Esophagus (tissue), 2 donors: ENCODE measurements around the gene CCNK. TPM values are rescaled to one million over a fixed set of nuclear protein-coding genes. Genes with fewer than 3 reads are reported as not detected.
A peak's percentile ranks its signal among the peaks of the same experiment; 100 is the strongest.

ENCODE experiments used
- H3K27ac ChIP-seq, 2 donors: one replicate each; pipeline ENCODE4 v1.5.1; 2013; ENCODE audit warnings: low read depth in 2 of 2, mild to moderate bottlenecking in 2 of 2, inconsistent platforms in 1 of 2, low read length in 1 of 2, moderate library complexity in 1 of 2
- H3K27me3 ChIP-seq, 2 donors: one replicate each; pipeline ENCODE4 v1.6.1; 2013; ENCODE audit warnings: low read length in 2 of 2, control low read depth in 1 of 2, mild to moderate bottlenecking in 1 of 2; ENCODE audit not compliant: insufficient read depth in 2 of 2, control insufficient read depth in 1 of 2
- H3K36me3 ChIP-seq, 2 donors: one replicate each; pipeline ENCODE4 v1.6.1; 2013; ENCODE audit warnings: low read length in 1 of 2; ENCODE audit not compliant: control insufficient read depth in 2 of 2, insufficient read depth in 2 of 2
- H3K4me1 ChIP-seq, 2 donors: one replicate each; pipeline ENCODE4 v1.6.1; 2013; ENCODE audit warnings: low read length in 1 of 2; ENCODE audit not compliant: control insufficient read depth in 2 of 2, insufficient read depth in 2 of 2
- H3K4me3 ChIP-seq, 2 donors: one replicate each; pipeline ENCODE4 v1.5.1; 2013; ENCODE audit warnings: low read length in 2 of 2, mild to moderate bottlenecking in 2 of 2, low read depth in 1 of 2, moderate library complexity in 1 of 2
- H3K9me3 ChIP-seq, 2 donors: one replicate each; pipeline ENCODE4 v1.6.1; 2013; ENCODE audit warnings: mild to moderate bottlenecking in 2 of 2, low read depth in 1 of 2, low read length in 1 of 2, moderate library complexity in 1 of 2; ENCODE audit not compliant: control insufficient read depth in 2 of 2, insufficient read depth in 1 of 2
- WGBS, 2 donors: extraction: QIAGEN DNeasy Blood & Tissue Kit; methylation state at CpG; one replicate each; pipeline ENCODE4 v1.1.7; 2013; 5-methylcytosine and 5-hydroxymethylcytosine counted together
- polyA plus RNA-seq, 2 donors: library from polyadenylated mRNA; stranded (reverse); fragments of 200-250 nt; gene quantifications; one replicate each; pipeline ENCODE4 v1.2.3, GENCODE V29; 2013
- donor health status: healthy with polysubstance abuse.
- donor health status: Bipolar disorder and iron deficiency.

Gene CCNK
- polyA plus RNA-seq, 2 donors, result 12.4 to 15.4 TPM

GRCh38 chr14:99445931-99446330, 35.3 kb upstream of the CCNK start:
- Histone ChIP-seq H3K4me1 (no peaks in the 10 kb centered on the region), H3K27me3 (no peaks in the 10 kb centered on the region), H3K9me3 (no peaks in the 10 kb centered on the region), H3K27ac (no peak overlapping the region), H3K36me3 (peaks cover 3 to 20% of the 10 kb centered on the region in 2 donors), H3K4me3 (no peak overlapping the region)
- 90 to 92% methylated on average over 7 of the region's 7 CpGs for WGBS, 2 donors

GRCh38 chr14:99447739-99448138, 33.5 kb upstream of the CCNK start:
- Histone ChIP-seq H3K4me1 (no peaks in the 10 kb centered on the region), H3K36me3 (peaks cover 3 to 13% of the 10 kb centered on the region in 2 donors), H3K27ac (peak overlapping the region; percentile 46 to 62), H3K9me3 (no peaks in the 10 kb centered on the region), H3K4me3 (no peak overlapping the region), H3K27me3 (no peaks in the 10 kb centered on the region)
- 45 to 54% methylated on average over 4 of the region's 4 CpGs for WGBS, 2 donors

- Histone ChIP-seq H3K4me3 (no peak overlapping the region), H3K27me3 (no peaks in the 10 kb centered on the region), H3K27ac (no peak overlapping the region), H3K36me3 (peaks cover 2 to 11% of the 10 kb centered on the region in 2 donors), H3K4me1 (peaks cover 0 to 4% of the 10 kb centered on the region in 2 donors), H3K9me3 (no peaks in the 10 kb centered on the region)
- WGBS, 2 donors, result 92 to 95% methylated on average over 3 of the region's 3 CpGs
Observed at GRCh38 chr14:99450266-99450665, 30.9 kb upstream of the CCNK start.

GRCh38 chr14:99451234-99451633, 30.0 kb upstream of the CCNK start:
- H3K36me3 ChIP-seq, result peaks cover 5 to 11% of the 10 kb centered on the region in 2 donors
- no peak overlapping the region for H3K27ac ChIP-seq
- H3K4me1 ChIP-seq, result peaks cover 0 to 4% of the 10 kb centered on the region in 2 donors
- WGBS, 2 donors, result 93 to 97% methylated on average over 5 of the region's 5 CpGs
- no peak overlapping the region for H3K4me3 ChIP-seq
- no peaks in the 10 kb centered on the region for H3K9me3 ChIP-seq
- no peaks in the 10 kb centered on the region for H3K27me3 ChIP-seq

- Histone ChIP-seq H3K36me3 (peaks cover 5 to 9% of the 10 kb centered on the region in 2 donors), H3K9me3 (no peaks in the 10 kb centered on the region), H3K4me1 (peaks cover 0 to 4% of the 10 kb centered on the region in 2 donors), H3K27me3 (no peaks in the 10 kb centered on the region), H3K4me3 (no peak overlapping the region), H3K27ac (no peak overlapping the region)
- WGBS, 2 donors, result 75% methylated on average over 4 of the region's 4 CpGs
Observed at GRCh38 chr14:99452968-99453367, 28.2 kb upstream of the CCNK start.

DNA sequence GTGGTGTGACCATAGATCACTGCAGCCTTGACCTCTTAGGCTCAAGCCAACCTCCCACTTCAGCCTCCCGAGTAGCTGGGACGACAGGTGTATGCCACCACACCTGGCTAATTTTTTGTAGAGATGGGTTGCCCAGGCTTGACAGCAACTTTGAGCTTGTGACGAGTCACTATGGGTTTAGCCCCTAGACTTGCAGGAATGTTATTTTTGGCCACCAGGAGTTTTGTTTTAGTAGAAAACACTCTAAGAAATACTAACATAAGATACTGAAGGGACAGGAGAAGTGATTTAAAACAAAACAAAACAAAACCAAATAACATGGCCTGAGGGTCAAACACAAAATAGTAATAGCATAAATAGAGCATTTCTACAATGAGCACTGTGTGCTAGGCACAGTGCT, 27.0 kb upstream of the CCNK start:
- no peaks in the 10 kb centered on the region for H3K27me3 ChIP-seq
- H3K27ac ChIP-seq, result no peak overlapping the region
- H3K4me1 ChIP-seq, result peaks cover 0 to 4% of the 10 kb centered on the region in 2 donors
- no peak overlapping the region for H3K4me3 ChIP-seq
- WGBS, 2 donors, result 67 to 94% methylated on average over 3 of the region's 3 CpGs
- no peaks in the 10 kb centered on the region for H3K9me3 ChIP-seq
- H3K36me3 ChIP-seq, result peaks cover 5 to 6% of the 10 kb centered on the region in 2 donors

DNA sequence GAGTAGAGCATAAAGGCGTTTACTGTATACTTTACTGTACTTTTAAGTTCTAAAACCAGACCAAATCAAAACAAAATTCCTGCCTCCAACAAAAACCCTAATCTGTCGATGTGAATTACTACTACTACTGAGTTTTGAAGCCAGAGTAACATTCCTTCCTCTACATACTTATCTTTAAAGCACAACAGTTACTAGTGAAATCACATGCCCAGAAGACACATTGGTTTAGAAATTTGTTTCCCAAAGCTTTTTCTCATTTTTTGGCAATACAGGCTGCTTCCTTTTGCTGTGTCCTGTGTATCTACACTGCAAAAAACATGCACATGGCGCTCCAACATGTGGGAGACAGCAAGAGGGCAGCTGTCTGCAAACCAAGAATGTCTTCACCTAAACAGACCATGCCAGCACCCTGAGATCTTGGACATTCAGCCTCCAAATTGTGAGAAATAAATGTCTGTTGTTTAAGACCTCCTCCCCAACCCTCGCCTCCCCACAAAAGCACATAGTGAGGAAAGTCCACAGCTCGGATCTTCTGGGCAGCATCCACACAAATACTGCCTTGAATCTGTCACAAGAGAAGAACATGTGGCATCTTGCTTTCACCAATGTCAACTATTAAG, 21.6 kb upstream of the CCNK start:
- WGBS, 2 donors, result 92% methylated on average over 5 of the region's 5 CpGs
- Histone ChIP-seq H3K27ac (no peak overlapping the region), H3K27me3 (no peaks in the 10 kb centered on the region)

GRCh38 chr14:99460793-99461192, 20.4 kb upstream of the CCNK start:
- no peaks in the 10 kb centered on the region for H3K27me3 ChIP-seq
- no peaks in the 10 kb centered on the region for H3K9me3 ChIP-seq
- no peak overlapping the region for H3K27ac ChIP-seq
- 88 to 91% methylated on average over 3 of the region's 3 CpGs for WGBS, 2 donors
- no peak overlapping the region for H3K4me3 ChIP-seq
- H3K36me3 ChIP-seq, result peaks cover 17 to 24% of the 10 kb centered on the region in 2 donors
- H3K4me1 ChIP-seq, result no peaks in the 10 kb centered on the region

More for the DNA sequence above, 21.6 kb upstream of the CCNK start:
- H3K4me1 ChIP-seq, result peaks cover 0 to 2% of the 10 kb centered on the region in 2 donors
- no peak overlapping the region for H3K4me3 ChIP-seq
- no peaks in the 10 kb centered on the region for H3K9me3 ChIP-seq
- H3K36me3 ChIP-seq, result peaks cover 19% of the 10 kb centered on the region in 2 donors

DNA sequence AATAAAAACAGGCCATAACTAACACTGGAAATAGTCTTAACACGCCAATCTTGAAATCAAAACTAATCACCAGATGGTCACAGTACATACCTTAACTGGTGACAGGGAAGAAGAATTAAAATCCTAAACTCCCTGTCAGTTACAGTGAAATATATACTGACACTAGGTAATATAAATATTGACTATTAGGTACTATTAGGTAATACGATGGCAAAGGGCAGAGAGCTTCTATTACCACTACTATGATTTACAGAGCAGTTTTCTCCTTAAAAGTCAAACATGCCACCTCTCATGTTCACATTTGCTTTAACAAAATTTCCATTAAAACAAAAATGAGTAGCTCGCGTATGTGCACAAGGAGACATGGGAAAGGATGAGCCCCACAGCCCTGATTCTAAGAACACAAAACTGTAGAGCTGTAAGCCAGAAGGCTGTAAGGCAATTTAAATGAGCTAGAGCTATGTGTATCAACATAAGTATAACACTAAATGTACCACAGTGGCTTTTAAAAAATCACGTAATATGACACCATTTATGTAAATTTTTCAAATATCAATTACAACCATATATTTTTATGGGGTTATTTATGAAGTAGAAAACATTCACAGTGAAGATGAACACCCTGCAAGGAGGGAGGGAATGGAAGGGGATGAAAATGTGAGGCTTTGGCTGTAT, 19.7 kb upstream of the CCNK start:
- no peak overlapping the region for H3K4me3 ChIP-seq
- H3K4me1 ChIP-seq, result no peaks in the 10 kb centered on the region
- WGBS, 2 donors, result 86 to 96% methylated on average over 5 of the region's 5 CpGs
- no peaks in the 10 kb centered on the region for H3K9me3 ChIP-seq
- no peak overlapping the region for H3K27ac ChIP-seq
- no peaks in the 10 kb centered on the region for H3K27me3 ChIP-seq
- peaks cover 17 to 24% of the 10 kb centered on the region in 2 donors for H3K36me3 ChIP-seq

- Histone ChIP-seq H3K4me3 (no peak overlapping the region), H3K9me3 (no peaks in the 10 kb centered on the region), H3K4me1 (no peaks in the 10 kb centered on the region), H3K27ac (no peak overlapping the region), H3K27me3 (no peaks in the 10 kb centered on the region), H3K36me3 (peaks cover 17 to 24% of the 10 kb centered on the region in 2 donors)
- WGBS, 2 donors, result 65 to 79% methylated on average over 6 of the region's 6 CpGs
Observed at GRCh38 chr14:99462210-99462609, 19.0 kb upstream of the CCNK start.
